ENCODE measurements around the gene LRRC8E. TPM values are rescaled to one million over a fixed set of nuclear protein-coding genes. Genes with fewer than 3 reads are reported as not detected.

LRRC8E gene
- total and polyA plus RNA-seq, 10 of the 15 experiments (the other 5 are each of a cell fraction or from before 2014, with no cell fraction given) = 0.04 to 0.32 (median 0.25) TPM; not detected in 7

DNA sequence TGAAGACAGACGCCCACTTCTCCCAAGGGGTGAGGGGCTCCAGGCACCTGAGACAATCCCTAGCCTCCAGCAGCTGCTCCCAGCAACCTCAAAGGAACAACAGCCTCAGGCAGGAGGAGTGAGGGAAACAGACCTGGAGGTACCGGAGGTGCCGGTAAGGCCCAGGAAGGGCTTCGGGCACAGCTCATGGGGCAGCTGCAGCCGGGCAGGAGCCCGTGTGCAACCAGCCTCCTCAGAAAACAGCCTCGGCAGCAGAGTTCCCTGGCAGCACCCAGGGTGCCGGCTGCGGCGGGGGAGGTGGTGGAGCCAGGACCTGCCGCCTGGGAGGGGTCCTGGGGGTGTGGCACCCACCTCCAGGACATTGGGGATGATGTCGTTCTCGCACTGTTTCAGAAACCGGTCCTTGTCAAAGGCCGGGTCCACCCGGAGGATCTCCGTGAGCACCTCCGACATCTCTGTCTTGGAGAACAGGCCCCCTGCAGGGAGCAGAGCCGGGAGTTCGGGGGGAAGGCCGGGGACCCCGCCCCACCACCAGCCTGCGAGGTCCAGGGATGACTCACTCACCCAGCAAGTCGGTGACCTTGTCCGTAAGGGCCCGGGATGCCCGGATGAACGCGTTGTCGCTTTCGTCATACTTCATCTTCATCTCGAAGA lies 44.1 kb downstream of the LRRC8E start:
- no peaks in the 10 kb centered on the region for H3K27me3 ChIP-seq (replicated peaks in 1 of 2; ENCODE audit: control insufficient read depth in 2 of 2, insufficient read depth in 2 of 2, low read length in 1 of 2)
- BruUV-seq (replicated peaks) = no TSS peak

DNA sequence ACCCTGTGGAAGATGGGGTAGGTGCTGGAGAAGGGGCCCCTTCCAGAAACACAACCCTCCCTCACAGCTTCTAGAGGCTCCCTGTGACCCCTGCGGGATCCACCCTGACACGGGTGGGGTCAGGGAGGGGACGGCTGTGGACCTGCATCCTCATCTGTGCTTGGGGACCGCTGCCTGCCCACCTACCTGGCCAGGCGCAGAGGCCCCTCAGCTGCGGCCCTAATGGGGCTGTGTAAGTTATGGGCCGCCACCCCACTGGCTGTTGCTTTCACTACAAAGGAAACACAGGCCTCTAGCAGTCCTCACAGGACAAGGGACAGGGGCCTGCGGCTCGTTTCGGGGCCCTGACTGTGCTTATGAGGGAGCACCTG lies 44.6 kb downstream of the LRRC8E start:
- no peak overlapping the region for H3K4me3 ChIP-seq
- POLR2A ChIA-PET = no interaction called here
- FAIRE-seq = no peak
- H3K4me1 ChIP-seq (ENCODE audit: control insufficient read depth, insufficient read depth, low read length) = no peaks in the 10 kb centered on the region; the same call in 1 of the 2 replicates
- DNase-seq (ENCODE audit: low read depth, low spot score) = no peak
- no peaks in the 10 kb centered on the region for H3K79me2 ChIP-seq (ENCODE audit: control insufficient read depth, insufficient read depth, low read length)
- BruUV-seq (replicated peaks) = no TSS peak
- H2AFZ ChIP-seq (ENCODE audit: control insufficient read depth, low read depth, low read length) = no peak overlapping the region
- in situ Hi-C loops (cut with MboI) (no loop called here), intact Hi-C loops (cut with micrococcal nuclease; ENCODE audit: unreplicated experiment) (no loop called here)
- no peak for ATAC-seq
- H3K27me3 ChIP-seq (replicated peaks in 1 of 2; ENCODE audit: control insufficient read depth in 2 of 2, insufficient read depth in 2 of 2, low read length in 1 of 2) = no peaks in the 10 kb centered on the region
- SMC1A ChIA-PET (ENCODE audit: uncharacterized antibody, unreplicated experiment) = no interaction called here
- peaks cover 13 to 45% of the 10 kb centered on the region in 2 experiments; a peak in 3 of 4 replicates for H3K36me3 ChIP-seq (ENCODE audit: control insufficient read depth in 2 of 2, insufficient read depth in 2 of 2, low read length in 1 of 2)
- WGBS (ENCODE audit: insufficient coverage, insufficient replicate concordance, low lambda C conversion rate, missing lambda C conversion rate) = 90% methylated on average over 10 of the region's 10 CpGs
- no peaks in the 10 kb centered on the region; the same call in 1 of the 2 replicates for H4K20me1 ChIP-seq (ENCODE audit: control insufficient read depth, insufficient read depth)
- no peak overlapping the region for H3K9ac ChIP-seq (ENCODE audit: control insufficient read depth, insufficient read depth, low read length)
- H3K4me2 ChIP-seq (ENCODE audit: control insufficient read depth, insufficient read depth) = no peak overlapping the region
- no peak overlapping the region for H3K27ac ChIP-seq (ENCODE audit: control insufficient read depth, insufficient read depth)
- RAD21 ChIA-PET (ENCODE audit: unreplicated experiment) = no interaction called here
- CTCF ChIA-PET = no interaction called here
- no peaks in the 10 kb centered on the region for H3K9me3 ChIP-seq (replicated peaks; ENCODE audit: control insufficient read depth, insufficient read depth, low read length)
- TF ChIP-seq MXI1 (IDR thresholded peaks at IDR 0.05; ENCODE audit: low read depth, low read length) = no peak
- TF ChIP-seq, protein P1, sequence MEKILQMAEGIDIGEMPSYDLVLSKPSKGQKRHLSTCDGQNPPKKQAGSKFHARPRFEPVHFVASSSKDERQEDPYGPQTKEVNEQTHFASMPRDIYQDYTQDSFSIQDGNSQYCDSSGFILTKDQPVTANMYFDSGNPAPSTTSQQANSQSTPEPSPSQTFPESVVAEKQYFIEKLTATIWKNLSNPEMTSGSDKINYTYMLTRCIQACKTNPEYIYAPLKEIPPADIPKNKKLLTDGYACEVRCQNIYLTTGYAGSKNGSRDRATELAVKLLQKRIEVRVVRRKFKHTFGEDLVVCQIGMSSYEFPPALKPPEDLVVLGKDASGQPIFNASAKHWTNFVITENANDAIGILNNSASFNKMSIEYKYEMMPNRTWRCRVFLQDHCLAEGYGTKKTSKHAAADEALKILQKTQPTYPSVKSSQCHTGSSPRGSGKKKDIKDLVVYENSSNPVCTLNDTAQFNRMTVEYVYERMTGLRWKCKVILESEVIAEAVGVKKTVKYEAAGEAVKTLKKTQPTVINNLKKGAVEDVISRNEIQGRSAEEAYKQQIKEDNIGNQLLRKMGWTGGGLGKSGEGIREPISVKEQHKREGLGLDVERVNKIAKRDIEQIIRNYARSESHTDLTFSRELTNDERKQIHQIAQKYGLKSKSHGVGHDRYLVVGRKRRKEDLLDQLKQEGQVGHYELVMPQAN (conservative IDR thresholded peaks at IDR 0.05) = no peak
- TF ChIP-seq, protein P2, sequence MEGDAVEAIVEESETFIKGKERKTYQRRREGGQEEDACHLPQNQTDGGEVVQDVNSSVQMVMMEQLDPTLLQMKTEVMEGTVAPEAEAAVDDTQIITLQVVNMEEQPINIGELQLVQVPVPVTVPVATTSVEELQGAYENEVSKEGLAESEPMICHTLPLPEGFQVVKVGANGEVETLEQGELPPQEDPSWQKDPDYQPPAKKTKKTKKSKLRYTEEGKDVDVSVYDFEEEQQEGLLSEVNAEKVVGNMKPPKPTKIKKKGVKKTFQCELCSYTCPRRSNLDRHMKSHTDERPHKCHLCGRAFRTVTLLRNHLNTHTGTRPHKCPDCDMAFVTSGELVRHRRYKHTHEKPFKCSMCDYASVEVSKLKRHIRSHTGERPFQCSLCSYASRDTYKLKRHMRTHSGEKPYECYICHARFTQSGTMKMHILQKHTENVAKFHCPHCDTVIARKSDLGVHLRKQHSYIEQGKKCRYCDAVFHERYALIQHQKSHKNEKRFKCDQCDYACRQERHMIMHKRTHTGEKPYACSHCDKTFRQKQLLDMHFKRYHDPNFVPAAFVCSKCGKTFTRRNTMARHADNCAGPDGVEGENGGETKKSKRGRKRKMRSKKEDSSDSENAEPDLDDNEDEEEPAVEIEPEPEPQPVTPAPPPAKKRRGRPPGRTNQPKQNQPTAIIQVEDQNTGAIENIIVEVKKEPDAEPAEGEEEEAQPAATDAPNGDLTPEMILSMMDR (IDR thresholded peaks at IDR 0.05 in 2 of 3, conservative IDR thresholded peaks at IDR 0.05 in 1 of 3; ENCODE audit: control insufficient read depth in 2 of 3, extremely low read depth in 1 of 3, insufficient read depth in 1 of 3, low read depth in 3 of 3, low read length in 3 of 3) = no peak

More for the DNA sequence above, 44.1 kb downstream of the LRRC8E start:
- Histone ChIP-seq H3K4me1 (ENCODE audit: control insufficient read depth, insufficient read depth, low read length) (no peaks in the 10 kb centered on the region; the same call in 1 of the 2 replicates), H3K4me3 (no peak overlapping the region), H3K27ac (ENCODE audit: control insufficient read depth, insufficient read depth) (no peak overlapping the region), H3K9me3 (replicated peaks; ENCODE audit: control insufficient read depth, insufficient read depth, low read length) (no peaks in the 10 kb centered on the region), H4K20me1 (ENCODE audit: control insufficient read depth, insufficient read depth) (no peaks in the 10 kb centered on the region; the same call in 1 of the 2 replicates), H3K4me2 (ENCODE audit: control insufficient read depth, insufficient read depth) (no peak overlapping the region), H3K79me2 (ENCODE audit: control insufficient read depth, insufficient read depth, low read length) (no peaks in the 10 kb centered on the region), H3K36me3 (ENCODE audit: control insufficient read depth in 2 of 2, insufficient read depth in 2 of 2, low read length in 1 of 2) (peaks cover 11 to 44% of the 10 kb centered on the region in 2 experiments; a peak in 3 of 4 replicates), H3K9ac (ENCODE audit: control insufficient read depth, insufficient read depth, low read length) (no peak overlapping the region), H2AFZ (ENCODE audit: control insufficient read depth, low read depth, low read length) (no peak overlapping the region)
- RAD21 ChIA-PET (ENCODE audit: unreplicated experiment) = no interaction called here
- POLR2A ChIA-PET = no interaction called here
- no peak for DNase-seq (ENCODE audit: low read depth, low spot score)
- WGBS (ENCODE audit: insufficient coverage, insufficient replicate concordance, low lambda C conversion rate, missing lambda C conversion rate) = 92% methylated on average over 29 of the region's 32 CpGs
- ATAC-seq = no peak
- in situ Hi-C loops (cut with MboI) = no loop called here
- intact Hi-C loops (cut with micrococcal nuclease; ENCODE audit: unreplicated experiment) = no loop called here
- CTCF ChIA-PET = interaction anchor here (4.4 kb wide), 1 partner anchor 12 kb away, joined by 44 read pairs; the partner anchor contains the start of gene TIMM44
- SMC1A ChIA-PET (ENCODE audit: uncharacterized antibody, unreplicated experiment) = no interaction called here
- TF ChIP-seq, protein P3, sequence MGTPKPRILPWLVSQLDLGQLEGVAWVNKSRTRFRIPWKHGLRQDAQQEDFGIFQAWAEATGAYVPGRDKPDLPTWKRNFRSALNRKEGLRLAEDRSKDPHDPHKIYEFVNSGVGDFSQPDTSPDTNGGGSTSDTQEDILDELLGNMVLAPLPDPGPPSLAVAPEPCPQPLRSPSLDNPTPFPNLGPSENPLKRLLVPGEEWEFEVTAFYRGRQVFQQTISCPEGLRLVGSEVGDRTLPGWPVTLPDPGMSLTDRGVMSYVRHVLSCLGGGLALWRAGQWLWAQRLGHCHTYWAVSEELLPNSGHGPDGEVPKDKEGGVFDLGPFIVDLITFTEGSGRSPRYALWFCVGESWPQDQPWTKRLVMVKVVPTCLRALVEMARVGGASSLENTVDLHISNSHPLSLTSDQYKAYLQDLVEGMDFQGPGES (IDR thresholded peaks at IDR 0.05) = no peak
- TF ChIP-seq MTA3 (IDR thresholded peaks at IDR 0.05; ENCODE audit: borderline replicate concordance, low read length) (no peak), SRF (IDR thresholded peaks at IDR 0.05; ENCODE audit: low read depth in 2 of 2, low read length in 2 of 2) (no peak), SMAD1 (IDR thresholded peaks at IDR 0.05; ENCODE audit: low read depth, partially characterized antibody) (no peak), CBX5 (IDR thresholded peaks at IDR 0.05; ENCODE audit: low read depth) (no peak)
- no peak for FAIRE-seq
